Neural cell (in vitro differentiated cells): ENCODE results near the gene PPFIA4. TPM values are rescaled to one million over a fixed set of nuclear protein-coding genes. Genes with fewer than 3 reads are reported as not detected.

Experiments used
- H2AFZ ChIP-seq: fragments of 200-600, 300-800 bp; sonication (generic), shearing (Covaris generic); 2 replicates; pipeline ENCODE4 v1.6.0; 2014; ENCODE audit warnings: low read depth, mild to moderate bottlenecking, antibody characterized with exemption, low read length, moderate library complexity
- H3F3A ChIP-seq: fragments of 200-600 bp; shearing (Covaris generic); 2 replicates; pipeline ENCODE4 v1.6.1; 2016; ENCODE audit warnings: mild to moderate bottlenecking, moderate library complexity, mixed read lengths, antibody characterized with exemption, low read length; ENCODE audit not compliant: insufficient read depth, poor library complexity, severe bottlenecking
- H3K27ac ChIP-seq: fragments of 200-600, 300-800 bp; sonication (generic), shearing (Covaris generic); 2 replicates; pipeline ENCODE4 v1.5.1; 2014; ENCODE audit warnings: mild to moderate bottlenecking, low read length, moderate library complexity
- H3K27me3 ChIP-seq: fragments of 300-800, 200-600 bp; sonication (generic), shearing (Covaris generic); 2 replicates; pipeline ENCODE4 v1.6.0; 2014; ENCODE audit warnings: mild to moderate bottlenecking, low read depth, low read length, moderate library complexity; ENCODE audit not compliant: insufficient read depth
- H3K36me3 ChIP-seq: fragments of 300-800, 200-600 bp; sonication (generic), shearing (Covaris generic); 2 replicates; pipeline ENCODE4 v1.5.1; 2014; ENCODE audit warnings: mild to moderate bottlenecking, antibody characterized with exemption, low read length, moderate library complexity; ENCODE audit not compliant: insufficient read depth
- H3K4me2 ChIP-seq: fragments of 300-800, 200-600 bp; sonication (generic), shearing (Covaris generic); 2 replicates; pipeline ENCODE4 v1.6.0; 2014; ENCODE audit warnings: mild to moderate bottlenecking, low read length
- H3K4me3 ChIP-seq: fragments of 300-800, 200-600 bp; sonication (generic), shearing (Covaris generic); 2 replicates; pipeline ENCODE4 v1.5.1; 2014; ENCODE audit warnings: mild to moderate bottlenecking, low read length, moderate library complexity
- H3K79me2 ChIP-seq: fragments of 200-600 bp; shearing (Covaris generic); replicated peaks from 2 replicates; pipeline ENCODE4 v1.6.0; 2014; ENCODE audit warnings: mild to moderate bottlenecking, low read length, moderate library complexity; ENCODE audit not compliant: insufficient read depth
- H3K9ac ChIP-seq: fragments of 300-800, 200-600 bp; sonication (generic), shearing (Covaris generic); 2 replicates; pipeline ENCODE4 v1.6.1; 2016; ENCODE audit warnings: mild to moderate bottlenecking, low read length, mixed read lengths
- H3K9me2 ChIP-seq: fragments of 200-600 bp; shearing (Covaris generic); 2 replicates; pipeline ENCODE4 v1.6.1; 2016; ENCODE audit warnings: mild to moderate bottlenecking, low read length, mixed read lengths; ENCODE audit not compliant: insufficient read depth
- H3K9me3 ChIP-seq: fragments of 200-600, 300-800 bp; sonication (generic), shearing (Covaris generic); 2 replicates; pipeline ENCODE4 v1.6.1; 2016; ENCODE audit warnings: mild to moderate bottlenecking, mixed run types, low read length, moderate library complexity, mixed read lengths
- H4K20me1 ChIP-seq: fragments of 200-600 bp; shearing (Covaris generic); 2 replicates; pipeline ENCODE4 v1.6.1; 2016; ENCODE audit warnings: mild to moderate bottlenecking, mixed run types; ENCODE audit not compliant: insufficient read depth
- EP300 ChIP-seq: fragments of 450-650 bp; conservative IDR thresholded peaks from 2 replicates; pipeline ENCODE4 v1.6.1; 2014; ENCODE audit warnings: antibody characterized with exemption, mild to moderate bottlenecking, moderate library complexity; ENCODE audit not compliant: poor library complexity, severe bottlenecking
- EZH2 ChIP-seq: fragments of 200-600, 300-800 bp; shearing (Covaris generic), sonication (generic); IDR thresholded peaks from 2 replicates; pipeline ENCODE4 v1.6.1; 2014; ENCODE audit warnings: antibody characterized with exemption, low read length, borderline replicate concordance, mild to moderate bottlenecking; ENCODE audit not compliant: insufficient read depth, poor library complexity, severe bottlenecking
- MXI1 ChIP-seq: fragments of 450-650 bp; conservative IDR thresholded peaks from 2 replicates; pipeline ENCODE4 v1.6.1; 2014; ENCODE audit warnings: antibody characterized with exemption, mild to moderate bottlenecking; ENCODE audit not compliant: poor library complexity, severe bottlenecking
- POLR2AphosphoS5 ChIP-seq: IDR thresholded peaks from 2 replicates; pipeline ENCODE4 v1.6.1; 2012
- RAD21 ChIP-seq: fragments of 450-650 bp; conservative IDR thresholded peaks from 2 replicates; pipeline ENCODE4 v1.6.1; 2014; ENCODE audit warnings: antibody characterized with exemption, mild to moderate bottlenecking, moderate library complexity
- SMC3 ChIP-seq: fragments of 450-650 bp; conservative IDR thresholded peaks from 2 replicates; pipeline ENCODE4 v1.6.1; 2014; ENCODE audit warnings: antibody characterized with exemption, mild to moderate bottlenecking, moderate library complexity; ENCODE audit not compliant: poor library complexity
- TAF1 ChIP-seq: IDR thresholded peaks from 2 replicates; pipeline ENCODE4 v1.6.1; 2012; ENCODE audit warnings: low read depth
- polyA plus RNA-seq: library from polyadenylated mRNA; depleted of rRNA; stranded (reverse); fragments of >200 nt; gene quantifications from 2 replicates; pipeline ENCODE4 v1.2.3, GENCODE V29; 2014
- TF ChIP-seq, protein P1 (sequence below): IDR thresholded peaks from 2 replicates; pipeline ENCODE4 v1.6.1; 2012; ENCODE audit warnings: borderline replicate concordance
- TF ChIP-seq, protein P2 (sequence below): fragments of 450-650 bp; IDR thresholded peaks from 2 replicates; pipeline ENCODE4 v1.5.1; 2014; ENCODE audit warnings: antibody characterized with exemption, mild to moderate bottlenecking, moderate library complexity; ENCODE audit not compliant: poor library complexity, severe bottlenecking

The PPFIA4 gene
- polyA plus RNA-seq, 1 donor from 2014 or later, result 1.6 TPM

DNA sequence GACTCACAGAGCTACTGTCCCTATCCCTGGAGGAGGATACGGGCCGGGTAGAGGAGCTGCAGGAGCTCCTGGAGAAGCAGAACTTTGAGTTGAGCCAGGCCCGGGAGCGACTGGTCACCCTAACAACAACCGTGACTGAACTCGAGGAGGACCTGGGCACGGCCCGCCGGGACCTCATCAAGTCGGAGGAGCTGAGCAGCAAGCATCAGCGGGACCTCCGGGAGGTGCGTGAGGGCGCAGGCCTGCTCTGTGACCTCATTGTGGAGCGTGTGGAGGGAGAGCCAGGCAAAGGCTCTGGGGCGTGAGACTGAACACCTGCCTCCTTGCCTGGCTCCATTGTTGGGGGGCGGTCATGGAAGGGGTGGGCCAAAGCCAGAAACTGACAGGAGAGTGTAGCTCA lies 19.0 kb downstream of the PPFIA4 start:
- Histone ChIP-seq H3F3A (no peaks in the 10 kb centered on the region), H3K9me3 (no peaks in the 10 kb centered on the region), H3K9ac (no peak overlapping the region), H3K36me3 (no peaks in the 10 kb centered on the region), H3K4me2 (no peak overlapping the region), H4K20me1 (no peaks in the 10 kb centered on the region), H3K27ac (no peak overlapping the region), H2AFZ (no peak overlapping the region), H3K9me2 (no peaks in the 10 kb centered on the region), H3K4me3 (no peak overlapping the region), H3K79me2 (no peaks in the 10 kb centered on the region), H3K27me3 (no peaks in the 10 kb centered on the region)
- TF ChIP-seq EZH2 (no peak), POLR2AphosphoS5 (no peak), RAD21 (no peak), MXI1 (no peak), EP300 (no peak), TAF1 (no peak), SMC3 (no peak)
- TF ChIP-seq, protein P1, sequence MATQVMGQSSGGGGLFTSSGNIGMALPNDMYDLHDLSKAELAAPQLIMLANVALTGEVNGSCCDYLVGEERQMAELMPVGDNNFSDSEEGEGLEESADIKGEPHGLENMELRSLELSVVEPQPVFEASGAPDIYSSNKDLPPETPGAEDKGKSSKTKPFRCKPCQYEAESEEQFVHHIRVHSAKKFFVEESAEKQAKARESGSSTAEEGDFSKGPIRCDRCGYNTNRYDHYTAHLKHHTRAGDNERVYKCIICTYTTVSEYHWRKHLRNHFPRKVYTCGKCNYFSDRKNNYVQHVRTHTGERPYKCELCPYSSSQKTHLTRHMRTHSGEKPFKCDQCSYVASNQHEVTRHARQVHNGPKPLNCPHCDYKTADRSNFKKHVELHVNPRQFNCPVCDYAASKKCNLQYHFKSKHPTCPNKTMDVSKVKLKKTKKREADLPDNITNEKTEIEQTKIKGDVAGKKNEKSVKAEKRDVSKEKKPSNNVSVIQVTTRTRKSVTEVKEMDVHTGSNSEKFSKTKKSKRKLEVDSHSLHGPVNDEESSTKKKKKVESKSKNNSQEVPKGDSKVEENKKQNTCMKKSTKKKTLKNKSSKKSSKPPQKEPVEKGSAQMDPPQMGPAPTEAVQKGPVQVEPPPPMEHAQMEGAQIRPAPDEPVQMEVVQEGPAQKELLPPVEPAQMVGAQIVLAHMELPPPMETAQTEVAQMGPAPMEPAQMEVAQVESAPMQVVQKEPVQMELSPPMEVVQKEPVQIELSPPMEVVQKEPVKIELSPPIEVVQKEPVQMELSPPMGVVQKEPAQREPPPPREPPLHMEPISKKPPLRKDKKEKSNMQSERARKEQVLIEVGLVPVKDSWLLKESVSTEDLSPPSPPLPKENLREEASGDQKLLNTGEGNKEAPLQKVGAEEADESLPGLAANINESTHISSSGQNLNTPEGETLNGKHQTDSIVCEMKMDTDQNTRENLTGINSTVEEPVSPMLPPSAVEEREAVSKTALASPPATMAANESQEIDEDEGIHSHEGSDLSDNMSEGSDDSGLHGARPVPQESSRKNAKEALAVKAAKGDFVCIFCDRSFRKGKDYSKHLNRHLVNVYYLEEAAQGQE, result no peak
- TF ChIP-seq, protein P2, sequence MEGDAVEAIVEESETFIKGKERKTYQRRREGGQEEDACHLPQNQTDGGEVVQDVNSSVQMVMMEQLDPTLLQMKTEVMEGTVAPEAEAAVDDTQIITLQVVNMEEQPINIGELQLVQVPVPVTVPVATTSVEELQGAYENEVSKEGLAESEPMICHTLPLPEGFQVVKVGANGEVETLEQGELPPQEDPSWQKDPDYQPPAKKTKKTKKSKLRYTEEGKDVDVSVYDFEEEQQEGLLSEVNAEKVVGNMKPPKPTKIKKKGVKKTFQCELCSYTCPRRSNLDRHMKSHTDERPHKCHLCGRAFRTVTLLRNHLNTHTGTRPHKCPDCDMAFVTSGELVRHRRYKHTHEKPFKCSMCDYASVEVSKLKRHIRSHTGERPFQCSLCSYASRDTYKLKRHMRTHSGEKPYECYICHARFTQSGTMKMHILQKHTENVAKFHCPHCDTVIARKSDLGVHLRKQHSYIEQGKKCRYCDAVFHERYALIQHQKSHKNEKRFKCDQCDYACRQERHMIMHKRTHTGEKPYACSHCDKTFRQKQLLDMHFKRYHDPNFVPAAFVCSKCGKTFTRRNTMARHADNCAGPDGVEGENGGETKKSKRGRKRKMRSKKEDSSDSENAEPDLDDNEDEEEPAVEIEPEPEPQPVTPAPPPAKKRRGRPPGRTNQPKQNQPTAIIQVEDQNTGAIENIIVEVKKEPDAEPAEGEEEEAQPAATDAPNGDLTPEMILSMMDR, result no peak

DNA sequence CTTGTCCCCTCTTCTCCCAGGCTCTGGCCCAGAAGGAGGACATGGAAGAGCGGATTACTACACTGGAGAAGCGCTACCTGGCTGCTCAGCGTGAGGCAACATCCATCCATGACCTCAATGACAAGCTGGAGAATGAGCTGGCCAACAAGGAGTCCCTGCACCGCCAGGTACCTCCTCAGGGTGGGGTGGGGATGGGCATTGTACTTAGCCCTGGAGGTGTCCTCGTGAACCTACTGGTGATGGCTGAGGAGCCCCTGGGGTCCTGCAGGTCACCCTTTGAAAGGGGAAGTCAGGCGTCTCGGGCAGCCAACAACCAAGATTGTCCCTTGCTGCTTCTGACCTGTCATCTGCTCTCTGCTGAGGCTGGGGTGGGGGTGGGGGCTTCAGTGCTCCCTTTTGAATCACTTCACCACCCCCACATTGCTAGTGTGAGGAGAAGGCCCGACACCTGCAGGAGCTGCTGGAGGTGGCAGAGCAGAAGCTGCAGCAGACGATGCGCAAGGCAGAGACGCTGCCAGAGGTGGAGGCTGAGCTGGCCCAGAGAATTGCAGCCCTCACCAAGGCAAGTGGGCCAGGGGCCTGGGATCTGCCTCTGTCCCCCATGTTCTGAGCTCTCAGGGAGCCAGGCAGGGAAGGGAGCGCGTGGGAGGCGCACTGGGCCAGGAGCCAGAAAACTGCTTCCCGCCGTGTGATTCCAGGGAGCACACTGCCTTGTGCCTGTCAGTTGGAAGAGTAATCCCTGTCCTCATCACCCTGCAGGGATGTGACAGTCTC lies 19.7 kb downstream of the PPFIA4 start:
- no peaks in the 10 kb centered on the region for H3K9me2 ChIP-seq
- H3K36me3 ChIP-seq, result no peaks in the 10 kb centered on the region

More for the DNA sequence above, 19.7 kb downstream of the PPFIA4 start:
- no peak overlapping the region for H3K4me2 ChIP-seq
- H4K20me1 ChIP-seq, result no peaks in the 10 kb centered on the region
- H3K27ac ChIP-seq, result no peak overlapping the region
- TF ChIP-seq SMC3 (no peak), EP300 (no peak), POLR2AphosphoS5 (no peak), RAD21 (no peak), TAF1 (no peak), MXI1 (no peak), EZH2 (no peak)
- TF ChIP-seq, protein P2, result no peak
- TF ChIP-seq, protein P1, result no peak
- H2AFZ ChIP-seq, result no peak overlapping the region
- no peaks in the 10 kb centered on the region for H3K27me3 ChIP-seq
- no peak overlapping the region for H3K9ac ChIP-seq
- H3K9me3 ChIP-seq, result no peaks in the 10 kb centered on the region
- H3K4me3 ChIP-seq, result no peak overlapping the region
- no peaks in the 10 kb centered on the region for H3F3A ChIP-seq
- H3K79me2 ChIP-seq, result no peaks in the 10 kb centered on the region
